ENCODE results near the gene FIP1L1.

DNA sequence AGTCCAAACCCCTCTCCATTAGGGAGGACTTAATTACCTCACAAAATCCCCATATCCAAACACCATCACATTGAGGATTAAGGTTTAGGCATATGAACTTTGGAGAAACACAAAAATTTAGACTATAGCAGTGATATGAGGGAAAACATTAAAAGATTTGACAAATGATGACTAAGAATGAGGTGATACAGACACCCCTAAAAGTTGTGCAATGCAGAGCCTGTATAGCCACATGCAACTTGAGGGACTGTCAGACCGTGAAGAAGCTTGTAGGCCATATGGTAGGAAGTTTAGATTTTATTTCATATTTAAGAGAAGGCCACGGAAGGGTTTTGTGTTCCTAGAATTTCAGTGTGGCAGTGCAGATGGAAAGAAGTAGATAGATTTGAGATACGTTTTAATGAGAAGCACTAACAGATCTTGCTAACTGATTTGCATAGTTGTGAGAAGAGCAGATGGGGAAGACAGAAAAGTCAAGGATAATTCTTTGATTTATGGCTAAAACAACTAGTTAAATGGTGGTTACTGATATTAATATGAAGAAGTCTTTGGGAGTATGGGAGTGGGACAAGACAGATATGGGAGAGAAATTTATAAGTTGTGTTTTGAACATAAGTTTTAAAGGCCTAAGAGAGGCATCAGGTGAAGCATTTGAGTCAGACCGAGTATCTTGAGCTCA, 5.5 kb upstream of the FIP1L1 start:
- TF ChIP-seq MXI1 (IDR thresholded peaks at IDR 0.05; ENCODE audit: borderline replicate concordance, low read depth, low read length), result no peak
- no peak for TF ChIP-seq EP300 (IDR thresholded peaks at IDR 0.05; ENCODE audit: low read depth in 2 of 2, low read length in 2 of 2)
- TF ChIP-seq EP300 (CRISPR knock-in tag; IDR thresholded peaks at IDR 0.05; ENCODE audit: borderline replicate concordance), result no peak
- no peak for TF ChIP-seq NFIC (IDR thresholded peaks at IDR 0.05; ENCODE audit: low read length)
- no peak for TF ChIP-seq ZNF510 (CRISPR knock-in tag; IDR thresholded peaks at IDR 0.05; ENCODE audit: low read depth)
